ENCODE measurements around the gene EBLN2.

DNA sequence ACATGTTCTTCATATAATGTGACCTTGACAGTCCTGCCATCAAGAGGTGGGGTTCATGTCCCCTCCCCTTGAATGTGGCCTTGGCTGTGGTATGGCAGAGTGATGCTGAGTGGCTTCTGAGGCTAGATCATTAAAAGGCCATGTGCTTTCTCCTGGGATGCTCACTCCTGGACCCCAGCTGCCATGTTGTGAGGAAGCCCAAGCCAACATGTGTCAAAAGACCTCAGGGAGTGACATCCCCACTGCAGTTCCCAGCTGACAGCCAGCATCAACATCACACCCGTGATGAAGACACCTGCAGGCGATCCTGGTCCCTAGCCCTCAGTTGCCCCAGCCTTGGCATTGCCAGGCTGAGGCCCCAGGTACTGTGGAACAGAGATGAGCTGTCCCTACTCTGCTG is 36.6 kb downstream of the EBLN2 start:
- TF ChIP-seq, protein P1, sequence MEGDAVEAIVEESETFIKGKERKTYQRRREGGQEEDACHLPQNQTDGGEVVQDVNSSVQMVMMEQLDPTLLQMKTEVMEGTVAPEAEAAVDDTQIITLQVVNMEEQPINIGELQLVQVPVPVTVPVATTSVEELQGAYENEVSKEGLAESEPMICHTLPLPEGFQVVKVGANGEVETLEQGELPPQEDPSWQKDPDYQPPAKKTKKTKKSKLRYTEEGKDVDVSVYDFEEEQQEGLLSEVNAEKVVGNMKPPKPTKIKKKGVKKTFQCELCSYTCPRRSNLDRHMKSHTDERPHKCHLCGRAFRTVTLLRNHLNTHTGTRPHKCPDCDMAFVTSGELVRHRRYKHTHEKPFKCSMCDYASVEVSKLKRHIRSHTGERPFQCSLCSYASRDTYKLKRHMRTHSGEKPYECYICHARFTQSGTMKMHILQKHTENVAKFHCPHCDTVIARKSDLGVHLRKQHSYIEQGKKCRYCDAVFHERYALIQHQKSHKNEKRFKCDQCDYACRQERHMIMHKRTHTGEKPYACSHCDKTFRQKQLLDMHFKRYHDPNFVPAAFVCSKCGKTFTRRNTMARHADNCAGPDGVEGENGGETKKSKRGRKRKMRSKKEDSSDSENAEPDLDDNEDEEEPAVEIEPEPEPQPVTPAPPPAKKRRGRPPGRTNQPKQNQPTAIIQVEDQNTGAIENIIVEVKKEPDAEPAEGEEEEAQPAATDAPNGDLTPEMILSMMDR (IDR thresholded peaks at IDR 0.05; ENCODE audit: low read depth, low read length, poor library complexity, severe bottlenecking) = no peak
- TF ChIP-seq EZH2phosphoT487 (IDR thresholded peaks at IDR 0.05; ENCODE audit: borderline replicate concordance, low read length) = no peak

Measured in DOHH2 (cell line).